ENCODE data around the gene PIN4.

DNA sequence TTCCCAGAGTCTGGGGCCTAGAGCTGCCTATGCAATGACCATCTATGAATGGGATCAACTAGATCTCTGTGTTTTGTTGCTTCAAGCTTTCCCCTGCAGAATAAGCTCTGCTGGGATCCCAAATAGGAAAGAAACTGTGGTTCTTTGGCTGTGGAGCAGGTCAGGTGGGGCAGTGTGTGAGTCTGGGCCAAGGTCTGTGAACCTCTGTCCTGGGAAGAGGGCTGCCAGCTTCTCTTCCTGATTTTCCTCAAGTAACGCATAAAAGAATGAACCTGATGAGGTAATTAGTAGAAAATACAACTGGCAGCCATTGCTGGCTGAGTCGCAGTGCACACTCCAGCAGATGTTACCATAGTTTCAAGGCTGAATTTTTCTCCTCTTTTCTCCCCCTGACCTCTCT is 4.6 kb upstream of the PIN4 start:
- TF ChIP-seq, protein P1, sequence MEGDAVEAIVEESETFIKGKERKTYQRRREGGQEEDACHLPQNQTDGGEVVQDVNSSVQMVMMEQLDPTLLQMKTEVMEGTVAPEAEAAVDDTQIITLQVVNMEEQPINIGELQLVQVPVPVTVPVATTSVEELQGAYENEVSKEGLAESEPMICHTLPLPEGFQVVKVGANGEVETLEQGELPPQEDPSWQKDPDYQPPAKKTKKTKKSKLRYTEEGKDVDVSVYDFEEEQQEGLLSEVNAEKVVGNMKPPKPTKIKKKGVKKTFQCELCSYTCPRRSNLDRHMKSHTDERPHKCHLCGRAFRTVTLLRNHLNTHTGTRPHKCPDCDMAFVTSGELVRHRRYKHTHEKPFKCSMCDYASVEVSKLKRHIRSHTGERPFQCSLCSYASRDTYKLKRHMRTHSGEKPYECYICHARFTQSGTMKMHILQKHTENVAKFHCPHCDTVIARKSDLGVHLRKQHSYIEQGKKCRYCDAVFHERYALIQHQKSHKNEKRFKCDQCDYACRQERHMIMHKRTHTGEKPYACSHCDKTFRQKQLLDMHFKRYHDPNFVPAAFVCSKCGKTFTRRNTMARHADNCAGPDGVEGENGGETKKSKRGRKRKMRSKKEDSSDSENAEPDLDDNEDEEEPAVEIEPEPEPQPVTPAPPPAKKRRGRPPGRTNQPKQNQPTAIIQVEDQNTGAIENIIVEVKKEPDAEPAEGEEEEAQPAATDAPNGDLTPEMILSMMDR (IDR thresholded peaks at IDR 0.05; ENCODE audit: low read depth, low read length): no peak
- TF ChIP-seq POLR2A (IDR thresholded peaks at IDR 0.05; ENCODE audit: extremely low read depth, insufficient read length) (no peak), MYC (IDR thresholded peaks at IDR 0.05; ENCODE audit: low read depth, low read length) (no peak)
- TF ChIP-seq, protein P2, sequence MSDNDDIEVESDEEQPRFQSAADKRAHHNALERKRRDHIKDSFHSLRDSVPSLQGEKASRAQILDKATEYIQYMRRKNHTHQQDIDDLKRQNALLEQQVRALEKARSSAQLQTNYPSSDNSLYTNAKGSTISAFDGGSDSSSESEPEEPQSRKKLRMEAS (IDR thresholded peaks at IDR 0.05; ENCODE audit: low read depth, low read length): no peak

All from NB4 (cell line).